Loucy (cell line): ENCODE measurements around the gene WDR83.

Experiments used
- EZH2phosphoT487 ChIP-seq: fragments of 200-600 bp; IDR thresholded peaks from 2 replicates; pipeline ENCODE4 v1.6.1; 2018; ENCODE audit warnings: antibody characterized with exemption, mild to moderate bottlenecking, moderate library complexity, borderline replicate concordance
- TF ChIP-seq, protein P1 (sequence below): fragments of 200-600 bp; sonication (generic); conservative IDR thresholded peaks from 2 replicates; pipeline ENCODE4 v1.5.1; 2014; ENCODE audit warnings: mild to moderate bottlenecking, antibody characterized with exemption, low read length

DNA sequence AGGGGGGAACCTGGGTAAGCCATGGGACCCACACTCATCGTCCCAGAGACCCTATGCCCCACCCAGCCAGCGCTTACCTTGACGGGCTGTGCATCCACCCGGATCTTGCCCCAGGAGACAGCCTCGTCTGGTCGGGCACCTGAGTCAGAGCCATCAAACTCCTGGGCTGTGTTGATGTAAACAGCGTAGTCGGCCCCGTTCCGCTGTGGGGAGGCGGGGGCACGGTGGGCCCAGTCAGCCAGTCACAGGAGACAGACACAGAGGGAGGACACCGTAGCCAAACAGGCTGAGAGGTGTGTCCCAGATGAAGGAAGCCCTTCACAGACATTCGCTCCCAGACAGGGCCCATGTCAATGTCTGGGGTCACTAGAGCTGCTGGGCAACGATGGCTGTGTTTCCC is 9.3 kb downstream of the WDR83 start:
- TF ChIP-seq, protein P1, sequence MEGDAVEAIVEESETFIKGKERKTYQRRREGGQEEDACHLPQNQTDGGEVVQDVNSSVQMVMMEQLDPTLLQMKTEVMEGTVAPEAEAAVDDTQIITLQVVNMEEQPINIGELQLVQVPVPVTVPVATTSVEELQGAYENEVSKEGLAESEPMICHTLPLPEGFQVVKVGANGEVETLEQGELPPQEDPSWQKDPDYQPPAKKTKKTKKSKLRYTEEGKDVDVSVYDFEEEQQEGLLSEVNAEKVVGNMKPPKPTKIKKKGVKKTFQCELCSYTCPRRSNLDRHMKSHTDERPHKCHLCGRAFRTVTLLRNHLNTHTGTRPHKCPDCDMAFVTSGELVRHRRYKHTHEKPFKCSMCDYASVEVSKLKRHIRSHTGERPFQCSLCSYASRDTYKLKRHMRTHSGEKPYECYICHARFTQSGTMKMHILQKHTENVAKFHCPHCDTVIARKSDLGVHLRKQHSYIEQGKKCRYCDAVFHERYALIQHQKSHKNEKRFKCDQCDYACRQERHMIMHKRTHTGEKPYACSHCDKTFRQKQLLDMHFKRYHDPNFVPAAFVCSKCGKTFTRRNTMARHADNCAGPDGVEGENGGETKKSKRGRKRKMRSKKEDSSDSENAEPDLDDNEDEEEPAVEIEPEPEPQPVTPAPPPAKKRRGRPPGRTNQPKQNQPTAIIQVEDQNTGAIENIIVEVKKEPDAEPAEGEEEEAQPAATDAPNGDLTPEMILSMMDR: no peak
- no peak for TF ChIP-seq EZH2phosphoT487
